ENCODE measurements around the gene CBX3. TPM values are rescaled to one million over a fixed set of nuclear protein-coding genes. Genes with fewer than 3 reads are reported as not detected.
A peak's percentile ranks its signal among the peaks of the same experiment; 100 is the strongest.
"Not testable (repeated sequence)": the region's sequence is repeated elsewhere in the genome, so short reads cannot be mapped to it uniquely, and the experiment has no call there.

Gene CBX3
- total RNA-seq, 1 experiment from 2014 or later: 308 TPM

- intact Hi-C loops (cut with micrococcal nuclease; ENCODE audit: unreplicated experiment): loop anchor here (10.0 kb wide), 1 partner anchor 297 kb away; no protein-coding TSS in a partner anchor
- H3K27me3 ChIP-seq (ENCODE audit: insufficient read depth, low read depth): no peaks in the 10 kb centered on the region
- TF ChIP-seq CTCF (conservative IDR thresholded peaks at IDR 0.05) (no peak), EZH2 (IDR thresholded peaks at IDR 0.05; ENCODE audit: low read depth) (no peak)
- H3K4me3 ChIP-seq: no peak overlapping the region
- no peaks in the 10 kb centered on the region for H3K9me3 ChIP-seq (ENCODE audit: insufficient read depth, low read depth)
- H3K4me2 ChIP-seq: no peak overlapping the region
- ChIA-PET CTCF (no interaction called here), POLR2A (ENCODE audit: unreplicated experiment) (interaction anchor here (0.5 to 0.8 kb wide), 3 partner anchors 45 to 131 kb away, joined by 4 to 5 read pairs (median 4); no protein-coding TSS in a partner anchor)
- no TSS peak for BruUV-seq (replicated peaks)
- H3K79me2 ChIP-seq (ENCODE audit: low read depth): peaks cover 85% of the 10 kb centered on the region
- peaks cover 98% of the 10 kb centered on the region for H4K20me1 ChIP-seq (ENCODE audit: insufficient read depth)
- peak overlapping the region; percentile 51 for H3K27ac ChIP-seq
- H3K4me1 ChIP-seq (replicated peaks; ENCODE audit: insufficient read depth): peaks cover 30% of the 10 kb centered on the region
- no peaks in the 10 kb centered on the region for H3K9me2 ChIP-seq (ENCODE audit: insufficient read depth)
- H3K36me3 ChIP-seq (ENCODE audit: low read depth): peaks cover 81% of the 10 kb centered on the region
- H2AFZ ChIP-seq: no peak overlapping the region
- no peak for DNase-seq
- H3F3A ChIP-seq (ENCODE audit: insufficient read depth, low read depth): peaks cover 100% of the 10 kb centered on the region
Measured at GRCh38 chr7:26191974-26192479, 9.5 kb upstream of the CBX3 start.

GRCh38 chr7:26192485-26193087, 9.0 kb upstream of the CBX3 start:
- Histone ChIP-seq H3K4me3 (no peak overlapping the region), H3K4me1 (replicated peaks; ENCODE audit: insufficient read depth) (peaks cover 36% of the 10 kb centered on the region), H3K27me3 (ENCODE audit: insufficient read depth, low read depth) (no peaks in the 10 kb centered on the region), H4K20me1 (ENCODE audit: insufficient read depth) (peaks cover 99% of the 10 kb centered on the region), H3K27ac (peak overlapping the region; percentile 51), H3F3A (ENCODE audit: insufficient read depth, low read depth) (peaks cover 100% of the 10 kb centered on the region), H3K9me2 (ENCODE audit: insufficient read depth) (no peaks in the 10 kb centered on the region), H2AFZ (no peak overlapping the region), H3K36me3 (ENCODE audit: low read depth) (peaks cover 86% of the 10 kb centered on the region), H3K9me3 (ENCODE audit: insufficient read depth, low read depth) (no peaks in the 10 kb centered on the region), H3K79me2 (ENCODE audit: low read depth) (peaks cover 90% of the 10 kb centered on the region), H3K4me2 (no peak overlapping the region)
- CTCF ChIA-PET: no interaction called here
- POLR2A ChIA-PET (ENCODE audit: unreplicated experiment): interaction anchor here (0.6 to 0.7 kb wide), 3 partner anchors 33 to 157 kb away, joined by 3 to 5 read pairs (median 4); no protein-coding TSS in a partner anchor
- intact Hi-C loops (cut with micrococcal nuclease; ENCODE audit: unreplicated experiment): loop anchor here (10.0 kb wide), 1 partner anchor 298 kb away; no protein-coding TSS in a partner anchor
- DNase-seq: no peak
- BruUV-seq (replicated peaks): no TSS peak
- no peak for TF ChIP-seq CTCF (conservative IDR thresholded peaks at IDR 0.05)

GRCh38 chr7:26193432-26194207, 7.9 kb upstream of the CBX3 start:
- Histone ChIP-seq H2AFZ (no peak overlapping the region), H3K4me2 (no peak overlapping the region; the same call in 1 of the 2 replicates), H4K20me1 (ENCODE audit: insufficient read depth) (peaks cover 99% of the 10 kb centered on the region), H3K4me1 (replicated peaks; ENCODE audit: insufficient read depth) (peaks cover 39% of the 10 kb centered on the region), H3F3A (ENCODE audit: insufficient read depth, low read depth) (peaks cover 99% of the 10 kb centered on the region), H3K9me2 (ENCODE audit: insufficient read depth) (no peaks in the 10 kb centered on the region), H3K9me3 (ENCODE audit: insufficient read depth, low read depth) (no peaks in the 10 kb centered on the region), H3K36me3 (ENCODE audit: low read depth) (peaks cover 94% of the 10 kb centered on the region), H3K27ac (peak overlapping the region; percentile 51), H3K4me3 (no peak overlapping the region), H3K27me3 (ENCODE audit: insufficient read depth, low read depth) (no peaks in the 10 kb centered on the region), H3K79me2 (ENCODE audit: low read depth) (peaks cover 98% of the 10 kb centered on the region)
- no peak for TF ChIP-seq EZH2 (IDR thresholded peaks at IDR 0.05; ENCODE audit: low read depth)
- no peak; the same call in 1 of the 2 replicates for TF ChIP-seq CTCF (conservative IDR thresholded peaks at IDR 0.05)
- intact Hi-C loops (cut with micrococcal nuclease; ENCODE audit: unreplicated experiment): loop anchor here (10.0 kb wide), 1 partner anchor 299 kb away; no protein-coding TSS in a partner anchor
- no TSS peak for BruUV-seq (replicated peaks)
- POLR2A ChIA-PET (ENCODE audit: unreplicated experiment): interaction anchor here (0.6 to 0.7 kb wide), 2 partner anchors 11 to 89 kb away, joined by 4 read pairs; no protein-coding TSS in a partner anchor
- CTCF ChIA-PET: interaction anchor here (0.6 to 0.7 kb wide), 2 partner anchors 101 to 157 kb away, joined by 5 read pairs; no protein-coding TSS in a partner anchor
- DNase-seq: no peak

- Histone ChIP-seq H3K4me1 (replicated peaks; ENCODE audit: insufficient read depth) (peaks cover 36% of the 10 kb centered on the region), H3K36me3 (ENCODE audit: low read depth) (peaks cover 94% of the 10 kb centered on the region), H3K27ac (peak overlapping the region; percentile 51; the same call in 1 of the 2 replicates), H3K79me2 (ENCODE audit: low read depth) (peaks cover 98% of the 10 kb centered on the region), H4K20me1 (ENCODE audit: insufficient read depth) (peaks cover 99% of the 10 kb centered on the region), H3F3A (ENCODE audit: insufficient read depth, low read depth) (peaks cover 98% of the 10 kb centered on the region)
- H3K4me2 ChIP-seq; H2AFZ ChIP-seq; H3K4me3 ChIP-seq; DNase-seq; BruUV-seq (replicated peaks); H3K27me3 ChIP-seq (ENCODE audit: insufficient read depth, low read depth); H3K9me3 ChIP-seq (ENCODE audit: insufficient read depth, low read depth); H3K9me2 ChIP-seq (ENCODE audit: insufficient read depth): not testable (repeated sequence)
- CTCF ChIA-PET: interaction anchor here (0.6 to 0.7 kb wide), 6 partner anchors 12 to 966 kb away, joined by 3 to 12 read pairs (median 6); no protein-coding TSS in a partner anchor
- POLR2A ChIA-PET (ENCODE audit: unreplicated experiment): interaction anchor here (0.5 to 0.7 kb wide), 5 partner anchors 11 to 1575 kb away, joined by 4 to 9 read pairs (median 5); no protein-coding TSS in a partner anchor
- intact Hi-C loops (cut with micrococcal nuclease; ENCODE audit: unreplicated experiment): loop anchor here (5.0 to 10.0 kb wide), 2 partner anchors 300 to 473 kb away; no protein-coding TSS in a partner anchor
Measured at GRCh38 chr7:26194764-26195163, 6.8 kb upstream of the CBX3 start.

Measured in PC-9 (cell line).